HG03159 (cell line): ENCODE data around the gene HP.
"Not testable (repeated sequence)": the region's sequence is repeated elsewhere in the genome, so short reads cannot be mapped to it uniquely, and the experiment has no call there.

Experiments
- ATAC-seq: cut with Tn5 transposase; IDR thresholded peaks from one replicate; pipeline ENCODE4 v1.9.1; 2021; ENCODE audit warnings: mild to moderate bottlenecking, moderate library complexity; ENCODE audit not compliant: unreplicated experiment

Gene HP

GRCh38 chr16:72043058-72043457 is 11.2 kb upstream of the HP start:
- no peak for ATAC-seq

- ATAC-seq: no peak
These were observed 10.8 kb upstream of the HP start for GRCh38 chr16:72043539-72043938.

DNA sequence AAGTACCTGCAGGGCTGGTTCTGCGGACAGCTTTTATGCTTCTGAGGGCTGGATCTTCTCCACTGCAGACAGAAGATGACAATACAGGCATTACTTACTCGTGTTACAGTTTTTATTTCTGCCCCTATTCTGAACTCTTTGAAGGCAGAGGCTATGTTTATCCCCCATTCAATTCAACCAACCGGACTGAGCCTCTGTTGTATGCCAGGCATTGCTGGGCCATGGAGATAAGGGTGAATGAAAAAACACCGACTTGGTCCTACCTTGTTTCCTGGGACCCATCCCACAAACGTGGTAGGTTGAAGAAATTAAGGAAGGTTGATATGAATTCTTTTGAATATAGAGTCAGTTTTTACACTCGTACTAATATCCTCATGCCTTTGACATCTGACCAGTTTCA is 10.0 kb upstream of the HP start:
- no peak for ATAC-seq

DNA sequence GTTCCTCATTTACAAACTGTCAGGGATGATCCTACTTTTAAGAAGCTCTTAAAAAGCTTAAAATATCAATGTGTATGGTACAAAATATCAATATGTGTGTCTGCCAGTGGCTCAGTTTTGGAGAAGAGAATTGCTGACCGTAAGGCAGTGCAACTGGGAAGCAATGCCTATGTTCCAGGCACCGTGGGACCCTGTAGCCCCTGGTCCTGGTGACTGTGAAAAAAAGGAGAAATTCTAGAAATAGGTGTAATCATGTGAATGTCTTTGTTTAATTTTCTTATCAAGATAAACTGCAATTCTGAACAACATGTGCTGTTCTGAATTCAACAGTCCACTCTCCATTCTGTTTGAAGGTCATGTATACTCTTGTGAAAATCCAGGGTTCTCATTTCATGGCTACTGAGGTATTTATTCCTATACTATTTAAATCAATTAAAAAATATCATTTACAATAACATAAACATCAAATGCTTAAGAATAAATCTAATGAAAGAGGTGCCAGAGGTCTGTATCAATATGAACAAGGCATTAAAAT is 9.4 kb upstream of the HP start:
- ATAC-seq: no peak

DNA sequence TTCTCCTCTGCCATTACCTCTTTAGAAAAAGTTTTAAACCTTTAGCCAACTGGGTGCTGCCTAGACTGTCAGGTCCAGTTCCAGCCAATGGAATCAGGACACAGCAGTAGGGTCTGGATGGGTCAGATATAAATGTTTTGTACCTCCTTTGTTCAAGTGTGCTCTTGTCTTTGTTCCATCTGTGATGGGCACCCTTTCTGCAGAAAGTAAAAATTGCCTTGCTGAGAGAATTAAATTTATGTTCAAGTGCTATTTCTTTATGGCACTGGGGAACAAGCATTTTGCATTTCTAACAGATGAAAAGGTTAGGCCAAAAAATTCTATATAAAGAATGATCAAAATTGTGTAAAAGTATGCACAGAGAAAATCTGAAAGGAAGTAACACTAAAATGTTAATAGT is 5.2 kb upstream of the HP start:
- ATAC-seq: no peak

DNA sequence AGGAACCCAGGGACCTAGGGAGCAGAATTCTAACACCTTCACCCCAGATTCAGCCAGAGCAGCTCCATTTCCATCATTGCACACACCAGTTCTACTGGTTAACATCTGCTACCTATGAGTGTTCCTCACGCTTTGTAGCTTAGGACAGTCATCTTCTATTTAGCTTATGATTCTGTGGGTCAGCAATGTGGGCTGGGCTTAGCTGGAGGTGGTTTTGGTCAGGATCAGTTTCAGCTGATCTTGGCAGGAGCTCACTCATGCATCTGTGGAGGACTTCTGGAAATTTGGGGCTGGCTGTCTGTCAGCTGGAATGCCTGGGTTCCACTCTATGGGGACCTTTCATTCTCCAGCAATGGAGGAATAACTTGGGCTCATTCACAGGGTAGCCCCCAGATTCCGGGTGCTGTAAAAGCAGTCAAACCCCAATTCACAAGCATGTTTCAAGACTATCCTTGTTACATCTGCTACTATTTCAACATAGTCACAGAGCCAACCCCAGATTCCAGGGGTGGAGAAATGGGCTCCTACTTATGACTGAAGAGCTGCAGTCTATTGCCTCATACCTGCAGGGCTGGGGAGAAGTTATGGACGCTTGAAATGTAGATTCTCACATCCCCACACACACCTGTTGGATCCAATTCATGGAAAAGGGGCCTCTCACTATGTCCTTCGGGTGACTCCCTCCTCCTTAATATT is 3.4 kb upstream of the HP start:
- no peak for ATAC-seq

DNA sequence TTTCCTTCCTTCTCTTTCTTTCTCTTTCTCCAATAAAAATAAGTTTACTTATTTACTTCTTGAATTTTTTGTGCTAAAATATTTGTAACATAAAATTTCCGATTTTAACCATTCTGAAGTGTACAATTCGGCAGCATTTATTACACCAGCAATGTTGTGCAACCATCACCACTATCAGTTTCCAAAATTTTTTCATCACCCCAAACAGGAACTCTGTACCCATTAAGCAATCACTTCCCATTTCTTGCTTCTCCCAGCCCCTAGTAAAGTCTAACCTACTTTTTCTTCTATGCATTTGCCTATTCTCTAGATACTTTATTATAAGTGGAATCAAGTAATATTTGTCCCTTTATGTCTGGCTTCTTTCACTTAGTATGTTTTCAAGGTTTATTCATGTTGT is 2.5 kb upstream of the HP start:
- ATAC-seq: no peak

DNA sequence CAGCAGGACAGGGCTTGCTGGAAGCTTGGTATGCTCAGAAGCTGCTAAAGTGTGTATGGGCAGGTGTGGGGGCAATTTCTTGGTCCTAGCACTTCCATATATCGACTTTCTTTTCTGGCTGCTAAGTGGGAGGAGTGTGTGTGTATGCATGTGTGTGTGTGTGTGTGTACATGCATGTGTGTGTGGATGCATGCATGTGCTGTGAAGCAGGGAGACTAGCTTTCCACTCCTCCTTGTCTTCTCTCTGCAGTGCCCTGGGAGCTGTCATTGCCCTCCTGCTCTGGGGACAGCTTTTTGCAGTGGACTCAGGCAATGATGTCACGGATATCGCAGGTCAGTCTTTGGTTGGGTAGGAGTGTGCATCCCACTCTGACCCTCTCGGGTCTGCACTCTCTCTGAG is 1.6 kb downstream of the HP start:
- no peak for ATAC-seq

DNA sequence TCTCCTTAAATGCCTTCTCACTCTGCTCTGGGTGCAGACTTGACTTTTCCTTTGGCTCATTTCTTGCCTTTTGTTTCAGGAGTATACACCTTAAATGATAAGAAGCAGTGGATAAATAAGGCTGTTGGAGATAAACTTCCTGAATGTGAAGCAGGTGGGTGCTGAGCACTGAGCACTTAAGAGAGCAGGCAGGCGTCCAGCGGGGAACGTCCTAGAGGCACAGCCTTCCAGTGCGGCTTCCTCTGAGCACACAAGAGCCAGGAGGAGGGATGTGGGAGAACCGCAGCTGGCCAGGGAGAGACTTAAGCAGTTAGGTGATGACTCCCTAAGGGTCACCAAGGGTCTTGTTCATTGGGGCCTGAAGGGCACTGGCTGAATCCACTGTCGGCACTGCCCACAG is 3.0 kb downstream of the HP start:
- not testable (repeated sequence) for ATAC-seq

DNA sequence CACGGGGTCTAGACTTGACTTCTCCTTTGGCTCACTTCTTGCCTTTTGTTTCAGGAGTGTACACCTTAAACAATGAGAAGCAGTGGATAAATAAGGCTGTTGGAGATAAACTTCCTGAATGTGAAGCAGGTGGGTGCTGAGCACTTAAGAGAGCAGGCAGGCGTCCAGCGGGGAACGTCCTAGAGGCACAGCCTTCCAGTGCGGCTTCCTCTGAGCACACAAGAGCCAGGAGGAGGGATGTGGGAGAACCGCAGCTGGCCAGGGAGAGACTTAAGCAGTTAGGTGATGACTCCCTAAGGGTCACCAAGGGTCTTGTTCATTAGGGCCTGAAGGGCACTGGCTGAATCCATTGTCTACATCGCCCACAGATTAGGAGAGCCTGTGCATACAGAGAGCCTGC is 4.8 kb downstream of the HP start:
- ATAC-seq: not testable (repeated sequence)

GRCh38 chr16:72060405-72060804 is 6.1 kb downstream of the HP start:
- no peak for ATAC-seq

DNA sequence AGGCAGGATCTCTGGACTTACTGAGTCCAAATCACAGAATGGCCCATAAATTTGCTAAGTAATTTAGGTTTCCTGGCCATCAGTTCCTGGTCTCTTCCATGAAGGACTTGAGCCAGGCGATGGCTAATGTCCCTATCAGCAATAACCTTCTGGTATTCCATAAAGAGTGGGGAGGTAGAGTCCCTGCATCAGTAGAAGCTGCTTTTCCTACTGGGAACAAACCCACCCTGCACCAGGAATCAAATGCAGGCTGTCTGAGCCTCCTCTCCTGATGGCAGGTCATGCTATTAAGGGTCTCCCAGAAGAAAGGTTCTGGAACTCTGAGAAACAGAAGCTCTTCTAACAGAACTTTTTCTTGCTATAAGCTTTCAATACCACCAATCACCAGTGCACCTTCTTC is 7.3 kb downstream of the HP start:
- ATAC-seq: no peak

GRCh38 chr16:72064361-72064894 is 10.1 kb downstream of the HP start:
- ATAC-seq: no peak

GRCh38 chr16:72066747-72067146 is 12.4 kb downstream of the HP start:
- ATAC-seq: no peak

- ATAC-seq: no peak
These were observed 14.6 kb downstream of the HP start for GRCh38 chr16:72068930-72069329.

DNA sequence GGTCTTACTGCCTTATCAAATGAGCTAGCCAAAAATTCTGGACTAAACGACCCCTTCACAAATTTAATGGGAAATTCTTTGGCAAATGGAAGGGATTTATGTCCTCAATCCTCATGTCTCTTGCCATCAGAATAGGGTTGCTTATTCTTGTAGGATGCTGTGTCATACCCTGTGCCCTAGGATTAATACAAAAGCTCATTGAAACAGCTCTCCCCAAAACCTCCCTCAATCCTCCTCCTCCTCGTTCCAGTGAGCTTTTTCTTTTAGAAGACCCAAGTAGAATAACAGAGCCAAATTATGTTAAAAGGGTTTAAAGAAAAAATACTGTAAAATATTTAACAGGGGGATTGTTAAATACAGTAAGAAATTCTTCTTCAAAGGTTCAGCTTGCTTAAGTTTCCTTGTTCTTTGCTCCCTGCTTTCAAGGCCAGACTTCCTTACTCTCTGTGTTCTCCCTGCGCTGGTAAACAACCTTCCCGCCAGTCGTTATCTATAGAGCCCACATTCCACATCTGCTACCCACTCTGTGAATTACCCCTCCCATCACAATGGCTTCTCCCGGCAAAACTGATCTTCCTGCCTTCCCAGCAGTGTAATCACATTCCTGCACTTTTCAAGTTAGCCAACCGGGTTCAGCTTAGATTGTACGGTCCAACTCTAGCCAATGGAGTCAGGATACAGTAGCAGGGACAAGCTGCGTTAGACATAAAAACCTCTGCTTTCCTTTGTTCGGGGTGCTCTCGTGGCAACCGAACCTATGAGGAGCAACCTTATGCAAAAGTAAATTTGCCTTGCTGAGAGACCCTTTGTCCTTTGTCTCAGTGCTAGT is 18.4 kb downstream of the HP start:
- no peak for ATAC-seq

DNA sequence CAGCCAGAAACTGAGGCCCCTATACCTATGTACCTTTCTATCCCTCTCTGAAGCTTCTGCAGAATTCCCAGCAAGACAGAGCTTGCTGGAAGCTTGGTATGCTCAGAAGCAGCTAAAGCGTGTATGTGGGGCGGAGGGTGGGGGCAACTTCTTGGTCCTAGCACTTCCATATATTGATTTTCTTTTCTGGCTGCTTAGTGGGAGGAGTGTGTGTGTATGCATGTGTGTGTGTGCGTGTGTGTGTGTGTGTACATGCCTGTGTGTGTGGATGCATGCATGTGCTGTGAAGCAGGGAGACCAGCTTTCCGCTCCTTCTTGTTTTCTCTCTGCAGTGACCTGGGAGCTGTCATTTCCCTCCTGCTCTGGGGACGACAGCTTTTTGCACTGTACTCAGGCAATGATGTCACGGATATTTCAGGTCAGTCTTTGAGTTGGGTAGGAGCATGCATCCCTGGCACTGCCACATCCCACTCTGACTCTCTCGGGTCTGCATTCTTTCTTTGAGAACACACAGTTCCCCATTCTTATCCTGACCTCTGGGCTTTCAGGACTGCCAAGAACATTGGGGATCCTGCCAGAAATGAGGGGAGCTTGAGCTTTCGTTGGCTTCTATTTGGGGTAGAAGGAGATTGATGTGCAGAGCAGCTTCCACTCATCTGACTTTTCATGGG is 19.4 kb downstream of the HP start:
- ATAC-seq: no peak

GRCh38 chr16:72075067-72075466 is 20.8 kb downstream of the HP start:
- ATAC-seq: not testable (repeated sequence)

GRCh38 chr16:72076991-72077706 is 22.8 kb downstream of the HP start:
- not testable (repeated sequence) for ATAC-seq

DNA sequence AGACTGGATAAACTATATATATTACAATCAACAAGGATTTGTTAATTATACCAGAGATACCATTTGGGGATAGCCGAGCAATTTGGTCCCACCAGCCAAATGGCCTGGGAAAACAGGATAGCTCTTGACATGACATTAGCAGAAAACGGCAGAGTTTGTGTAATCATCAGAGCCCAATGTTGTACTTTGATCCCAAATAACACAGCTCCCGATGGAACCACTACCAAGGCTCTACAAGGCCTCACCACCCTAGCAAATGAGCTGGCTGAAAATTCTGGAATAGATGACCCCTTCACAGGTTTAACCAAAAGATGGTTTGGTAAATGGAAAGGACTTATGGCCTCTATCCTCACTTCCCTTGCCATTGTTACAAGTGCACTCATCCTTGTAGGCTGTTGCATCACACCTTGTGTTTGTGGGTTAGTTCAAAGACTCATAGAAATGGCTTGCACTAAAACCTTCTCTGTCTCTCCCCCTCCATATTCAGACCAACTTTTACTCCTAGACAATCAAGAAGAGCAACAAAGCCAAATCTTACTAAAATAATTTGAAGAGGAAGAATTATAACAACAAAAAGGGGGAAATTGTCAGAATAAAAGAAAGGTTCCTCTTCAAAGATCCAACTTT is 29.6 kb downstream of the HP start:
- no peak for ATAC-seq
